ENCODE data around the gene EIF2S1. TPM values are rescaled to one million over a fixed set of nuclear protein-coding genes. Genes with fewer than 3 reads are reported as not detected.

EIF2S1 gene
- total RNA-seq, 1 experiment from 2014 or later = 415 TPM

GRCh38 chr14:67365476-67365875 is 5.3 kb downstream of the EIF2S1 start:
- ChIA-PET CTCF (no interaction called here), POLR2A (ENCODE audit: unreplicated experiment) (interaction anchor here (0.5 kb wide), 1 partner anchor 12 kb away, joined by 3 read pairs; no protein-coding TSS in a partner anchor)
- Histone ChIP-seq H3K9me2 (replicated peaks; ENCODE audit: low read length) (no peaks in the 10 kb centered on the region), H3K36me3 (ENCODE audit: low read depth, low read length) (peaks cover 62% of the 10 kb centered on the region), H3K27me3 (ENCODE audit: low read length) (no peaks in the 10 kb centered on the region), H3K9ac (ENCODE audit: low read length) (no peak overlapping the region), H2AFZ (ENCODE audit: low read length) (no peak overlapping the region), H3K9me3 (ENCODE audit: low read length) (no peaks in the 10 kb centered on the region), H4K20me1 (ENCODE audit: low read length) (peaks cover 48% of the 10 kb centered on the region), H3K4me3 (ENCODE audit: low read length) (no peak overlapping the region), H3K4me2 (ENCODE audit: low read length) (no peak overlapping the region), H3F3A (ENCODE audit: low read length, unreplicated experiment) (no peaks in the 10 kb centered on the region), H3K27ac (ENCODE audit: low read length) (no peak overlapping the region), H3K4me1 (ENCODE audit: insufficient read depth, low read length) (peaks cover 23% of the 10 kb centered on the region), H3K79me2 (ENCODE audit: low read length) (peaks cover 90% of the 10 kb centered on the region)
- intact Hi-C loops (cut with micrococcal nuclease) = no loop called here
- TF ChIP-seq EZH2phosphoT487 (IDR thresholded peaks at IDR 0.05; ENCODE audit: borderline replicate concordance, low read length) (no peak), EZH2 (IDR thresholded peaks at IDR 0.05; ENCODE audit: low read length, unreplicated experiment) (no peak)
- TF ChIP-seq, protein P1, sequence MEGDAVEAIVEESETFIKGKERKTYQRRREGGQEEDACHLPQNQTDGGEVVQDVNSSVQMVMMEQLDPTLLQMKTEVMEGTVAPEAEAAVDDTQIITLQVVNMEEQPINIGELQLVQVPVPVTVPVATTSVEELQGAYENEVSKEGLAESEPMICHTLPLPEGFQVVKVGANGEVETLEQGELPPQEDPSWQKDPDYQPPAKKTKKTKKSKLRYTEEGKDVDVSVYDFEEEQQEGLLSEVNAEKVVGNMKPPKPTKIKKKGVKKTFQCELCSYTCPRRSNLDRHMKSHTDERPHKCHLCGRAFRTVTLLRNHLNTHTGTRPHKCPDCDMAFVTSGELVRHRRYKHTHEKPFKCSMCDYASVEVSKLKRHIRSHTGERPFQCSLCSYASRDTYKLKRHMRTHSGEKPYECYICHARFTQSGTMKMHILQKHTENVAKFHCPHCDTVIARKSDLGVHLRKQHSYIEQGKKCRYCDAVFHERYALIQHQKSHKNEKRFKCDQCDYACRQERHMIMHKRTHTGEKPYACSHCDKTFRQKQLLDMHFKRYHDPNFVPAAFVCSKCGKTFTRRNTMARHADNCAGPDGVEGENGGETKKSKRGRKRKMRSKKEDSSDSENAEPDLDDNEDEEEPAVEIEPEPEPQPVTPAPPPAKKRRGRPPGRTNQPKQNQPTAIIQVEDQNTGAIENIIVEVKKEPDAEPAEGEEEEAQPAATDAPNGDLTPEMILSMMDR (conservative IDR thresholded peaks at IDR 0.05; ENCODE audit: low read depth, low read length) = no peak
- no TSS peak for BruUV-seq (replicated peaks)
- DNase-seq (no peak), ATAC-seq (no peak)

GRCh38 chr14:67370830-67371229 is 10.7 kb downstream of the EIF2S1 start:
- H3K9me2 ChIP-seq (replicated peaks; ENCODE audit: low read length) = no peaks in the 10 kb centered on the region
- BruUV-seq (replicated peaks) = no TSS peak
- H3K9me3 ChIP-seq (ENCODE audit: low read length) = no peaks in the 10 kb centered on the region
- no peaks in the 10 kb centered on the region for H3K27me3 ChIP-seq (ENCODE audit: low read length)
- ATAC-seq (peak; percentile 72), DNase-seq (peak; percentile 40)
- peaks cover 17% of the 10 kb centered on the region for H3K4me1 ChIP-seq (ENCODE audit: insufficient read depth, low read length)
- TF ChIP-seq EZH2 (IDR thresholded peaks at IDR 0.05; ENCODE audit: low read length, unreplicated experiment) (no peak), EZH2phosphoT487 (IDR thresholded peaks at IDR 0.05; ENCODE audit: borderline replicate concordance, low read length) (no peak)
- TF ChIP-seq, protein P1 (conservative IDR thresholded peaks at IDR 0.05; ENCODE audit: low read depth, low read length) = no peak
- no peak overlapping the region for H3K4me2 ChIP-seq (ENCODE audit: low read length)
- H4K20me1 ChIP-seq (ENCODE audit: low read length) = peaks cover 31% of the 10 kb centered on the region
- H3K9ac ChIP-seq (ENCODE audit: low read length) = no peak overlapping the region
- peaks cover 75% of the 10 kb centered on the region for H3K36me3 ChIP-seq (ENCODE audit: low read depth, low read length)
- intact Hi-C loops (cut with micrococcal nuclease) = no loop called here
- ChIA-PET CTCF (no interaction called here), POLR2A (ENCODE audit: unreplicated experiment) (no interaction called here)
- no peak overlapping the region for H3K4me3 ChIP-seq (ENCODE audit: low read length)
- H3F3A ChIP-seq (ENCODE audit: low read length, unreplicated experiment) = no peaks in the 10 kb centered on the region
- peaks cover 77% of the 10 kb centered on the region for H3K79me2 ChIP-seq (ENCODE audit: low read length)
- no peak overlapping the region for H3K27ac ChIP-seq (ENCODE audit: low read length)
- H2AFZ ChIP-seq (ENCODE audit: low read length) = no peak overlapping the region

DNA sequence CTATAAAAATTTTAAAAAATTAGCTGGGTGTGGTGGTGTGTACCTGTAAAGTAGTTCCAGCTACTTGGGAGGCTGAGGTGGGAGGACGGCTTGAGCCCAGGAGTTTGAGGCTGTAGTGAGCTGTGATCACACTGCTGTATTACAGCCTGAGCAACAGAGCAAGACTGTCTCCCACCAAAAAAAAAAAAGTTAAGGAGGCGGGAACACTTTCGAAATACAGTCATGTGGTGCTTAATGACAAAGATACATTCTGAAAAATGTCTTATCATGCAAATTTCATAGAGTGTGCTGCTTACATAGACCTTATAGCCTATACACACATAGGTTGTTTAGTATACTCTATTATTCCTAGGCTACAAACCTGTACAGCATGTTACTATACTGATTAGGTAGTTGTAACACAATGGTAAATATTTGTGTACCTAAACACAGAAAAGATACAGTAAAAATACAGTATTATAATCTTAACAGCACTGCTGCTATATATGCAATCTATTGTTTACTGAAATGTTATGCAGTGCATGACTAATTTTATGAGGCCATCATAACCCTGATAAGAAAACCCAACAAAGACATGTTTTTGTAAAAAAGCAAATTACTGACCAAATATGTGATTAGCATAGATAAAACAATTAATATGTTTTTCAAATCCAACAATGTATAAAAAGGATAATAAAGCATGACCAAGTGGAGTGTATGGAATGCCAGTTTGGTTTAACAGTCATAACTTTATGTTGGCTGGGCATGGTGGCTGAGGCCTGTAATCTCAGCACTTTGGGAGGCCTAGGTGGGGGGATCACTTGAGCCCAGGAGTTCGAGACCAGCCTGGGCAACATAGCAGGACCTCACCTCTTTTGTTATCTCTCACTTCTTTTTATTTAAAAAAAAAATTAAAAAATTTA is 11.4 kb downstream of the EIF2S1 start:
- no peaks in the 10 kb centered on the region for H3K27me3 ChIP-seq (ENCODE audit: low read length)
- peaks cover 30% of the 10 kb centered on the region for H4K20me1 ChIP-seq (ENCODE audit: low read length)
- no peaks in the 10 kb centered on the region for H3K9me2 ChIP-seq (replicated peaks; ENCODE audit: low read length)
- no peaks in the 10 kb centered on the region for H3F3A ChIP-seq (ENCODE audit: low read length, unreplicated experiment)
- H3K9me3 ChIP-seq (ENCODE audit: low read length) = no peaks in the 10 kb centered on the region
- no peak overlapping the region for H3K9ac ChIP-seq (ENCODE audit: low read length)
- no TSS peak for BruUV-seq (replicated peaks)
- intact Hi-C loops (cut with micrococcal nuclease) = no loop called here
- peaks cover 75% of the 10 kb centered on the region for H3K36me3 ChIP-seq (ENCODE audit: low read depth, low read length)
- no peak overlapping the region for H3K27ac ChIP-seq (ENCODE audit: low read length)
- H3K4me1 ChIP-seq (ENCODE audit: insufficient read depth, low read length) = peaks cover 17% of the 10 kb centered on the region
- 0 out of 2 replicates have a peak overlapping the region, but pooled peaks have one; percentile 0 for H3K4me2 ChIP-seq (ENCODE audit: low read length)
- H3K4me3 ChIP-seq (ENCODE audit: low read length) = no peak overlapping the region
- DNase-seq = no peak
- H3K79me2 ChIP-seq (ENCODE audit: low read length) = peaks cover 71% of the 10 kb centered on the region
- peak; percentile 69 for ATAC-seq
- ChIA-PET POLR2A (ENCODE audit: unreplicated experiment) (no interaction called here), CTCF (no interaction called here)
- TF ChIP-seq EZH2 (IDR thresholded peaks at IDR 0.05; ENCODE audit: low read length, unreplicated experiment) (no peak), EZH2phosphoT487 (IDR thresholded peaks at IDR 0.05; ENCODE audit: borderline replicate concordance, low read length) (no peak)
- TF ChIP-seq, protein P1 (conservative IDR thresholded peaks at IDR 0.05; ENCODE audit: low read depth, low read length) = no peak
- no peak overlapping the region for H2AFZ ChIP-seq (ENCODE audit: low read length)
